CD4-positive, alpha-beta T cell (primary cell): ENCODE data around the gene JAM2. TPM values are rescaled to one million over a fixed set of nuclear protein-coding genes. Genes with fewer than 3 reads are reported as not detected.

Source experiments
- ATAC-seq: fragments of 200-7000 bp; cut with Tn5 transposase; one replicate; pipeline ENCODE4 v1.10.0; 2022; ENCODE audit warnings: mild to moderate bottlenecking; ENCODE audit not compliant: poor library complexity
- CTCF ChIA-PET: fragments of 350-600 bp; sonication (Branson Sonifier 250); formaldehyde crosslinking; loops from one replicate; lab custom pipeline; 2021; ENCODE audit warnings: antibody characterized with exemption, inconsistent platforms; lab: Charles Lee
- POLR2A ChIA-PET: fragments of 350-600 bp; sonication (Branson Sonifier 250); formaldehyde crosslinking; loops from one replicate; lab custom pipeline; 2021; ENCODE audit warnings: antibody characterized with exemption, inconsistent platforms; lab: Charles Lee
- DNase-seq, 14 experiments: peaks; one replicate each; pipeline ENCODE4 v3.0.0-alpha.2; 2013 to 2020; ENCODE audit warnings: mixed read lengths in 2 of 14
- H3K27ac ChIP-seq, 2 donors: one replicate each; pipeline versions ENCODE4 v1.5.1 to v1.7.0; 2013; ENCODE audit warnings: low read length in 2 of 2, low read depth in 1 of 2, mild to moderate bottlenecking in 1 of 2
- H3K27me3 ChIP-seq, 2 experiments: 1 replicate in 1 of 2; 2 replicates in 1 of 2; pipeline versions ENCODE4 v1.6.1 to v1.7.0; 2013; ENCODE audit warnings: low read length in 2 of 2, control low read depth in 1 of 2, mild to moderate bottlenecking in 1 of 2, moderate library complexity in 1 of 2; ENCODE audit not compliant: insufficient read depth in 2 of 2, control insufficient read depth in 1 of 2
- H3K36me3 ChIP-seq: one replicate; pipeline ENCODE4 v1.6.1; 2013; ENCODE audit warnings: low read length, control low read depth; ENCODE audit not compliant: insufficient read depth
- H3K4me1 ChIP-seq: one replicate; pipeline ENCODE4 v1.6.1; 2013; ENCODE audit warnings: low read length, control low read depth; ENCODE audit not compliant: insufficient read depth
- H3K4me3 ChIP-seq: one replicate; pipeline ENCODE4 v1.5.1; 2013; ENCODE audit warnings: mild to moderate bottlenecking, low read length, moderate library complexity
- H3K9me3 ChIP-seq, 2 experiments: 1 replicate in 1 of 2; 2 replicates in 1 of 2; pipeline versions ENCODE4 v1.6.1 to v1.7.0; 2013; ENCODE audit warnings: low read length in 2 of 2, mild to moderate bottlenecking in 2 of 2, control low read depth in 1 of 2, moderate library complexity in 1 of 2; ENCODE audit not compliant: control insufficient read depth in 1 of 2, insufficient read depth in 1 of 2
- H3K27ac Mint-ChIP-seq: one replicate; pipeline ENCODE4 v1.8.0; 2020; ENCODE audit warnings: mixed read lengths
- H3K27me3 Mint-ChIP-seq: one replicate; pipeline ENCODE4 v1.8.0; 2021; ENCODE audit warnings: mixed read lengths
- H3K36me3 Mint-ChIP-seq: one replicate; pipeline ENCODE4 v1.8.0; 2021; ENCODE audit warnings: low read depth, mixed read lengths
- H3K4me1 Mint-ChIP-seq: one replicate; pipeline ENCODE4 v1.8.0; 2021; ENCODE audit warnings: low read depth, mixed read lengths
- H3K4me3 Mint-ChIP-seq: one replicate; pipeline ENCODE4 v1.8.0; 2020; ENCODE audit warnings: mild to moderate bottlenecking, mixed read lengths
- H3K9me3 Mint-ChIP-seq: one replicate; pipeline ENCODE4 v1.8.0; 2020; ENCODE audit warnings: mixed read lengths
- CTCF ChIP-seq: fragments of 200-600 bp; IDR thresholded peaks from one replicate; pipeline ENCODE4 v1.8.0; 2022; ENCODE audit warnings: antibody characterized with exemption, mild to moderate bottlenecking
- intact Hi-C, 2 experiments: fragments of 100-400 bp; cut with DNase I in 1 of 2; cut with micrococcal nuclease in 1 of 2; formaldehyde crosslinking; loops; one replicate each; pipeline versions ENCODE4 v1.15.1 to v1.9.0; 2023 to 2025; cut with DNase I, micrococcal nuclease
- total RNA-seq, 174 experiments: library from RNA in 2 of 174; stranded (reverse) in 2 of 174; gene quantifications; one replicate each; pipeline ENCODE4 v1.2.3 and lab custom pipeline; 2021 to 2026

The JAM2 gene
- total RNA-seq, 2 experiments from 2014 or later: not detected

DNA sequence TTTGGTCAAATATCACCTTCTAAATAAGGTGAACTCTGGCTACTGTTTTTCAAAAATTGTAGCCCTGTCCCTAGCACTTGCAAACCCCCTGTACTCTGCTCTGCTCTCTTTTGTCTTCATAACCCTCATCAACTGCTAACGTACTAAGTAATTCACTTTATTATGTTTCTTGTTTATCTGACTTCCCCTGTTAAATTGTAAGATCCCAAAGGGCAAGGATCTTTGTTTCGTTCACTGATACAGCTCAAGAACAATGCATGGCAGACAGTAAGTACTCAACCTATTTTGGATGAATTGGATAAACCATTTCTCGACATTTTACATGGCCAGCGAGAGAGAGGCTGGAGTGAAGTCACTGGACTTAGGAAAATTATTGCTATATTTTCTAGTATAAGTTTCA lies 48.7 kb downstream of the JAM2 start:
- no peaks in the 10 kb centered on the region for H3K4me1 Mint-ChIP-seq
- no peaks in the 10 kb centered on the region for H3K36me3 Mint-ChIP-seq
- no peak for ATAC-seq
- CTCF ChIA-PET: no interaction called here
- Histone ChIP-seq H3K36me3 (no peaks in the 10 kb centered on the region), H3K27ac (no peak overlapping the region), H3K9me3 (no peaks in the 10 kb centered on the region), H3K4me1 (no peaks in the 10 kb centered on the region), H3K4me3 (no peak overlapping the region), H3K27me3 (no peaks in the 10 kb centered on the region)
- no peak overlapping the region for H3K4me3 Mint-ChIP-seq
- no peaks in the 10 kb centered on the region for H3K27me3 Mint-ChIP-seq
- no peak for TF ChIP-seq CTCF
- POLR2A ChIA-PET: no interaction called here
- H3K9me3 Mint-ChIP-seq: no peaks in the 10 kb centered on the region
- no peak for DNase-seq
- H3K27ac Mint-ChIP-seq: no peak overlapping the region
- intact Hi-C loops: no loop called here

GRCh38 chr21:25688275-25689155 lies 49.5 kb downstream of the JAM2 start:
- H3K27me3 Mint-ChIP-seq: no peaks in the 10 kb centered on the region

DNA sequence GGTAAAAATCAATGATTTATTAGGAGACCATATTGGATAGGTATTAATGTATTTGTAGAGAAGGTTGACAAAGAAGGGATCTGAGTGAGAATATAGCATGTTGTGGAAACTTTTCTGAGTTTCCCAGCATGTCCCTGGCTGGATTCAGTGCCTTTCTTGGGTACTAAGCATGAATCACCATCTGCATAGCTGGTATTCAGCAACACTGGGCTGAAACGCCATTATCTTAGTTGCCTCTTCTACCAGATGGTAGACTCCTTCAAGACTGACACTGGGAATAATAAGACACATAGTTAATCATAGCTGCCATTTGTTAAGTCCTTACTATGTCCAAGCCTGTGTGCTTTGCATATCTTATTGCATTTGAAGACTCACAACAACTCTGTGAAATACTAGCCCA lies 50.2 kb downstream of the JAM2 start:
- Histone ChIP-seq H3K36me3 (no peaks in the 10 kb centered on the region), H3K9me3 (no peaks in the 10 kb centered on the region), H3K27ac (no peak overlapping the region), H3K4me1 (no peaks in the 10 kb centered on the region), H3K4me3 (no peak overlapping the region), H3K27me3 (no peaks in the 10 kb centered on the region)
- Mint-ChIP-seq H3K9me3 (no peaks in the 10 kb centered on the region), H3K36me3 (no peaks in the 10 kb centered on the region), H3K4me1 (no peaks in the 10 kb centered on the region), H3K27ac (no peak overlapping the region), H3K4me3 (no peak overlapping the region), H3K27me3 (no peaks in the 10 kb centered on the region)
- CTCF ChIA-PET: no interaction called here
- TF ChIP-seq CTCF: no peak
- intact Hi-C loops: no loop called here
- POLR2A ChIA-PET: no interaction called here
- ATAC-seq (no peak), DNase-seq (no peak)

More at GRCh38 chr21:25688275-25689155, 49.5 kb downstream of the JAM2 start:
- intact Hi-C loops: no loop called here
- POLR2A ChIA-PET: no interaction called here
- H3K36me3 Mint-ChIP-seq: no peaks in the 10 kb centered on the region
- H3K4me3 Mint-ChIP-seq: no peak overlapping the region
- Histone ChIP-seq H3K27ac (no peak overlapping the region), H3K4me3 (no peak overlapping the region), H3K27me3 (no peaks in the 10 kb centered on the region), H3K9me3 (no peaks in the 10 kb centered on the region), H3K36me3 (no peaks in the 10 kb centered on the region), H3K4me1 (no peaks in the 10 kb centered on the region)
- CTCF ChIA-PET: no interaction called here
- DNase-seq: no peak
- H3K4me1 Mint-ChIP-seq: no peaks in the 10 kb centered on the region
- no peaks in the 10 kb centered on the region for H3K9me3 Mint-ChIP-seq
- ATAC-seq: no peak
- TF ChIP-seq CTCF: no peak
- no peak overlapping the region for H3K27ac Mint-ChIP-seq
